Measurements from ENCODE around the gene CA6.
"Not testable (repeated sequence)": the region's sequence is repeated elsewhere in the genome, so short reads cannot be mapped to it uniquely, and the experiment has no call there.

The CA6 gene

GRCh38 chr1:8970870-8971337 is 25.2 kb downstream of the CA6 start:
- DNase-seq, result no peak

GRCh38 chr1:8974551-8974950 is 28.9 kb downstream of the CA6 start:
- no peak for DNase-seq

GRCh38 chr1:8976338-8976737 is 30.7 kb downstream of the CA6 start:
- no peak for DNase-seq

- DNase-seq, result no peak
These were observed 31.3 kb downstream of the CA6 start for GRCh38 chr1:8976896-8977450.

GRCh38 chr1:8980656-8981055 is 35.0 kb downstream of the CA6 start:
- no peak for DNase-seq

- no peak for DNase-seq
These were observed 35.5 kb downstream of the CA6 start for GRCh38 chr1:8981169-8981568.

GRCh38 chr1:8984203-8984602 is 38.5 kb downstream of the CA6 start:
- DNase-seq, result no peak

GRCh38 chr1:8984990-8985389 is 39.3 kb downstream of the CA6 start:
- no peak for DNase-seq

- peak; percentile 96 for DNase-seq
These were observed 40.5 kb downstream of the CA6 start for GRCh38 chr1:8985915-8986813.

GRCh38 chr1:8986814-8987190 is 41.1 kb downstream of the CA6 start:
- DNase-seq, result no peak

- DNase-seq, result no peak
These were observed 42.4 kb downstream of the CA6 start for GRCh38 chr1:8987881-8988617.

- no peak for DNase-seq
These were observed 42.9 kb downstream of the CA6 start for GRCh38 chr1:8988618-8988967.

GRCh38 chr1:8989061-8989460 is 43.4 kb downstream of the CA6 start:
- DNase-seq, result no peak

- DNase-seq, result peak; percentile 31
These were observed 44.2 kb downstream of the CA6 start for GRCh38 chr1:8989821-8990220.

GRCh38 chr1:8992936-8993687 is 47.4 kb downstream of the CA6 start:
- no peak for DNase-seq

- DNase-seq, result not testable (repeated sequence)
These were observed 48.5 kb downstream of the CA6 start for GRCh38 chr1:8993962-8994675.

GRCh38 chr1:9001534-9002214 is 56.0 kb downstream of the CA6 start:
- DNase-seq, result not testable (repeated sequence)

GRCh38 chr1:9002215-9002560 is 56.5 kb downstream of the CA6 start:
- DNase-seq, result not testable (repeated sequence)

- no peak for DNase-seq
These were observed 58.5 kb downstream of the CA6 start for GRCh38 chr1:9004031-9004699.

GRCh38 chr1:9004700-9005394 is 59.2 kb downstream of the CA6 start:
- peak; percentile 69 for DNase-seq

- DNase-seq, result no peak
These were observed 59.7 kb downstream of the CA6 start for GRCh38 chr1:9005395-9005708.
